DND-41 (cell line): ENCODE measurements around the gene SPATA3.

Experiments
- ATAC-seq: fragments of 200-7000 bp; cut with Tn5 transposase; 3 replicates; pipeline ENCODE4 v1.9.1; 2021; ENCODE audit warnings: low read depth; ENCODE audit not compliant: insufficient read depth
- DNase-seq: peaks from one replicate; pipeline ENCODE4 v3.0.0-alpha.2; 2020
- H2AFZ ChIP-seq: 2 replicates; pipeline ENCODE4 v1.6.0; 2012; ENCODE audit warnings: low read depth, low read length
- H3K27ac ChIP-seq: 2 replicates; pipeline ENCODE4 v1.5.1; 2012; ENCODE audit warnings: low read length, inconsistent platforms
- H3K27me3 ChIP-seq: fragments of 200-600 bp; sonication (generic); 2 replicates; pipeline ENCODE4 v1.6.0; 2012; ENCODE audit warnings: low read length, mild to moderate bottlenecking, inconsistent platforms; ENCODE audit not compliant: insufficient read depth, poor library complexity
- H3K36me3 ChIP-seq: 2 replicates; pipeline ENCODE4 v1.5.1; 2012; ENCODE audit warnings: low read length, inconsistent platforms; ENCODE audit not compliant: insufficient read depth
- H3K4me1 ChIP-seq: 2 replicates; pipeline ENCODE4 v1.5.1; 2012; ENCODE audit warnings: mild to moderate bottlenecking, low read length; ENCODE audit not compliant: insufficient read depth
- H3K4me2 ChIP-seq: 2 replicates; pipeline ENCODE4 v1.6.0; 2012; ENCODE audit warnings: mild to moderate bottlenecking, moderate library complexity, low read length, inconsistent platforms; ENCODE audit not compliant: insufficient read depth
- H3K4me3 ChIP-seq, 2 experiments: fragments of 200-600 bp in 1 of 2; shearing (Covaris generic) in 1 of 2; 2 replicates each; pipeline ENCODE4 v1.5.1; 2012 to 2016; ENCODE audit warnings: inconsistent platforms in 2 of 2, low read length in 2 of 2, mild to moderate bottlenecking in 2 of 2, low read depth in 1 of 2, moderate library complexity in 1 of 2
- H3K79me2 ChIP-seq: 2 replicates; pipeline ENCODE4 v1.6.0; 2012; ENCODE audit warnings: low read length, inconsistent platforms; ENCODE audit not compliant: insufficient read depth
- H3K9ac ChIP-seq: 2 replicates; pipeline ENCODE4 v1.6.0; 2012; ENCODE audit warnings: low read depth, mild to moderate bottlenecking, inconsistent platforms, low read length, moderate library complexity
- H3K9me3 ChIP-seq: 2 replicates; pipeline ENCODE4 v1.5.1; 2012; ENCODE audit warnings: low read length, moderate library complexity, mild to moderate bottlenecking, inconsistent platforms; ENCODE audit not compliant: insufficient read depth, severe bottlenecking
- H4K20me1 ChIP-seq: 2 replicates; pipeline ENCODE4 v1.6.0; 2012; ENCODE audit warnings: low read length; ENCODE audit not compliant: insufficient read depth
- EZH2 ChIP-seq: IDR thresholded peaks from 3 replicates; pipeline ENCODE4 v1.6.1; 2012; ENCODE audit warnings: borderline replicate concordance, low read depth, mild to moderate bottlenecking, moderate library complexity, low read length, inconsistent platforms; ENCODE audit not compliant: severe bottlenecking
- TF ChIP-seq, protein P1 (sequence below): IDR thresholded peaks from 2 replicates; pipeline ENCODE4 v1.5.1; 2012; ENCODE audit warnings: borderline replicate concordance, low read length, moderate library complexity, mild to moderate bottlenecking; ENCODE audit not compliant: poor library complexity, severe bottlenecking; ENCODE audit errors: extremely low read depth

Gene SPATA3

GRCh38 chr2:230982528-230982927 is 13.4 kb upstream of the SPATA3 start:
- Histone ChIP-seq H3K9ac (no peak overlapping the region), H3K4me1 (peaks cover 14% of the 10 kb centered on the region), H3K27ac (no peak overlapping the region), H3K27me3 (no peaks in the 10 kb centered on the region), H2AFZ (no peak overlapping the region), H3K4me3 (no peak overlapping the region), H3K4me2 (no peak overlapping the region), H3K79me2 (no peaks in the 10 kb centered on the region), H4K20me1 (no peaks in the 10 kb centered on the region), H3K9me3 (no peaks in the 10 kb centered on the region), H3K36me3 (no peaks in the 10 kb centered on the region)
- TF ChIP-seq, protein P1, sequence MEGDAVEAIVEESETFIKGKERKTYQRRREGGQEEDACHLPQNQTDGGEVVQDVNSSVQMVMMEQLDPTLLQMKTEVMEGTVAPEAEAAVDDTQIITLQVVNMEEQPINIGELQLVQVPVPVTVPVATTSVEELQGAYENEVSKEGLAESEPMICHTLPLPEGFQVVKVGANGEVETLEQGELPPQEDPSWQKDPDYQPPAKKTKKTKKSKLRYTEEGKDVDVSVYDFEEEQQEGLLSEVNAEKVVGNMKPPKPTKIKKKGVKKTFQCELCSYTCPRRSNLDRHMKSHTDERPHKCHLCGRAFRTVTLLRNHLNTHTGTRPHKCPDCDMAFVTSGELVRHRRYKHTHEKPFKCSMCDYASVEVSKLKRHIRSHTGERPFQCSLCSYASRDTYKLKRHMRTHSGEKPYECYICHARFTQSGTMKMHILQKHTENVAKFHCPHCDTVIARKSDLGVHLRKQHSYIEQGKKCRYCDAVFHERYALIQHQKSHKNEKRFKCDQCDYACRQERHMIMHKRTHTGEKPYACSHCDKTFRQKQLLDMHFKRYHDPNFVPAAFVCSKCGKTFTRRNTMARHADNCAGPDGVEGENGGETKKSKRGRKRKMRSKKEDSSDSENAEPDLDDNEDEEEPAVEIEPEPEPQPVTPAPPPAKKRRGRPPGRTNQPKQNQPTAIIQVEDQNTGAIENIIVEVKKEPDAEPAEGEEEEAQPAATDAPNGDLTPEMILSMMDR: no peak
- TF ChIP-seq EZH2: no peak
- DNase-seq (no peak), ATAC-seq (no peak)

DNA sequence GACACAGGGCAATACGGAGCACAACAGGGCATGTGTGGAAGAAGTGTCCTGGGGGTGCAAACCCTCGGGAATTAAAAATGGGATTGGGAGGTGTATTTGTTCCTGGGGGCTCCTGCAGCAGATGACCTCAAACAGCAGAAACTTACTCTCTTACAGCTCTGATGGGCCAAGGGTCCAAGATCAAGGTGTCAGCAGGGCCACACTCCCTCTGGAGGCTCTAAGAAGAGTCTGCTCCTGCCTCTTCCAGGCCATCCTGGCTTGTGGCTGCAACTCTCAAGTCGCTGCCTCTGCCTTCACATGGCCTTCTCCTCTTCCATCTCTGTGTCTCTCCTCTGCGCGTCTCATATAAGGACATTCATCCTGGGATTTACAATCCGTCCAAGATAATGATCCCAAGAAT is 12.4 kb upstream of the SPATA3 start:
- no peak for TF ChIP-seq EZH2
- TF ChIP-seq, protein P1: no peak

GRCh38 chr2:230984393-230985220 is 11.3 kb upstream of the SPATA3 start:
- Histone ChIP-seq H3K36me3 (no peaks in the 10 kb centered on the region), H3K27me3 (no peaks in the 10 kb centered on the region), H2AFZ (no peak overlapping the region), H3K9ac (no peak overlapping the region), H3K4me3 (no peak overlapping the region), H3K9me3 (no peaks in the 10 kb centered on the region), H3K79me2 (no peaks in the 10 kb centered on the region), H3K27ac (no peak overlapping the region), H4K20me1 (no peaks in the 10 kb centered on the region), H3K4me2 (no peak overlapping the region), H3K4me1 (peaks cover 14% of the 10 kb centered on the region)
- ATAC-seq (no peak), DNase-seq (no peak)
- TF ChIP-seq EZH2: no peak
- TF ChIP-seq, protein P1: no peak

More for the DNA sequence above, 12.4 kb upstream of the SPATA3 start:
- Histone ChIP-seq H3K4me1 (peaks cover 14% of the 10 kb centered on the region), H4K20me1 (no peaks in the 10 kb centered on the region), H3K79me2 (no peaks in the 10 kb centered on the region), H3K27me3 (no peaks in the 10 kb centered on the region), H3K9ac (no peak overlapping the region), H3K9me3 (no peaks in the 10 kb centered on the region), H3K27ac (no peak overlapping the region), H3K4me3 (no peak overlapping the region), H3K4me2 (no peak overlapping the region), H3K36me3 (no peaks in the 10 kb centered on the region), H2AFZ (no peak overlapping the region)
- DNase-seq: no peak
- ATAC-seq: no peak
